Esophagus muscularis mucosa (tissue), 4 donors: ENCODE data around the gene TRIM38.

Experiments used
- CTCF ChIP-seq, 3 experiments: fragments of 200-600 bp in 2 of 3; fragments of 450-650 bp in 1 of 3; sonication (generic) in 2 of 3; IDR thresholded peaks; one replicate each; pipeline ENCODE4 v1.5.1; 2017 to 2019; ENCODE audit warnings: antibody characterized with exemption in 3 of 3, mild to moderate bottlenecking in 2 of 3, moderate library complexity in 1 of 3
- EP300 ChIP-seq: sonication (generic); formaldehyde crosslinking; IDR thresholded peaks from one replicate; pipeline ENCODE4 v1.6.1; 2017; ENCODE audit warnings: antibody characterized with exemption
- POLR2A ChIP-seq: fragments of 450-650 bp; IDR thresholded peaks from one replicate; pipeline ENCODE4 v1.6.1; 2017; ENCODE audit warnings: antibody characterized with exemption, moderate library complexity, mild to moderate bottlenecking, low read depth
- POLR2AphosphoS5 ChIP-seq, 2 donors: sonication (generic); formaldehyde crosslinking; IDR thresholded peaks; one replicate each; pipeline ENCODE4 v1.6.1; 2017; ENCODE audit warnings: antibody characterized with exemption in 2 of 2

GRCh38 chr6:25975923-25976560, 13.4 kb downstream of the TRIM38 start:
- TF ChIP-seq CTCF (IDR thresholded peaks at IDR 0.05): no peak
- no peak for TF ChIP-seq EP300
- TF ChIP-seq POLR2AphosphoS5 (IDR thresholded peaks at IDR 0.05): no peak
- TF ChIP-seq POLR2A: no peak
